Dendritic cell treated with granulocyte-macrophage colony-stimulating factor and Interleukin-4, amounts not matched to agents 40 ng/mL and 50 ng/mL, for 4 days (primary cell): ENCODE data around the gene SGO2.
"Not testable (repeated sequence)": the region's sequence is repeated elsewhere in the genome, so short reads cannot be mapped to it uniquely, and the experiment has no call there.

Experiments
- H3K27ac Mint-ChIP-seq: one replicate; pipeline ENCODE4 v1.8.0; 2022; ENCODE audit warnings: mild to moderate bottlenecking, mixed read lengths
- H3K27me3 Mint-ChIP-seq: one replicate; pipeline ENCODE4 v1.8.0; 2022; ENCODE audit warnings: mild to moderate bottlenecking, mixed read lengths
- H3K36me3 Mint-ChIP-seq: one replicate; pipeline ENCODE4 v1.8.0; 2022; ENCODE audit warnings: low read depth, mixed read lengths
- H3K4me1 Mint-ChIP-seq: one replicate; pipeline ENCODE4 v1.8.0; 2022; ENCODE audit warnings: low read depth, mixed read lengths
- H3K4me3 Mint-ChIP-seq: one replicate; pipeline ENCODE4 v1.8.0; 2022; ENCODE audit warnings: mild to moderate bottlenecking, moderate library complexity, mixed read lengths
- H3K9me3 Mint-ChIP-seq: one replicate; pipeline ENCODE4 v1.8.0; 2022; ENCODE audit warnings: mixed read lengths
- intact Hi-C: fragments of 100-400 bp; cut with micrococcal nuclease; formaldehyde crosslinking; loops from one replicate; pipeline ENCODE4 v1.15.0; 2022

SGO2 gene

GRCh38 chr2:200625958-200626363 is 100.0 kb downstream of the SGO2 start:
- H3K4me3 Mint-ChIP-seq: no peak overlapping the region
- H3K36me3 Mint-ChIP-seq: no peaks in the 10 kb centered on the region
- no peaks in the 10 kb centered on the region for H3K9me3 Mint-ChIP-seq
- H3K4me1 Mint-ChIP-seq: peaks cover 8% of the 10 kb centered on the region
- H3K27ac Mint-ChIP-seq: no peak overlapping the region
- no peaks in the 10 kb centered on the region for H3K27me3 Mint-ChIP-seq
- intact Hi-C loops: no loop called here

GRCh38 chr2:200627110-200627770 is 101.2 kb downstream of the SGO2 start:
- no peaks in the 10 kb centered on the region for H3K9me3 Mint-ChIP-seq
- no peaks in the 10 kb centered on the region for H3K36me3 Mint-ChIP-seq
- intact Hi-C loops: no loop called here
- H3K4me3 Mint-ChIP-seq: no peak overlapping the region
- H3K27ac Mint-ChIP-seq: no peak overlapping the region
- H3K4me1 Mint-ChIP-seq: peaks cover 8% of the 10 kb centered on the region
- H3K27me3 Mint-ChIP-seq: no peaks in the 10 kb centered on the region

GRCh38 chr2:200628461-200628860 is 102.5 kb downstream of the SGO2 start:
- intact Hi-C loops, H3K9me3 Mint-ChIP-seq, H3K4me3 Mint-ChIP-seq, H3K4me1 Mint-ChIP-seq, H3K36me3 Mint-ChIP-seq, H3K27me3 Mint-ChIP-seq, H3K27ac Mint-ChIP-seq: not testable (repeated sequence)

GRCh38 chr2:200631287-200631686 is 105.3 kb downstream of the SGO2 start:
- Mint-ChIP-seq H3K4me1 (peaks cover 18% of the 10 kb centered on the region), H3K36me3 (no peaks in the 10 kb centered on the region), H3K27me3 (no peaks in the 10 kb centered on the region), H3K9me3 (no peaks in the 10 kb centered on the region), H3K4me3 (no peak overlapping the region), H3K27ac (no peak overlapping the region)
- intact Hi-C loops: no loop called here
